SU-DHL-6 (cell line): ENCODE results near the gene TCEANC.

Experiments
- H2AFZ ChIP-seq: fragments of 200-600 bp; sonication (generic); 2 replicates; pipeline ENCODE4 v1.6.1; 2014; ENCODE audit warnings: low read depth, mild to moderate bottlenecking, moderate library complexity, mixed read lengths, antibody characterized with exemption, low read length; ENCODE audit not compliant: severe bottlenecking
- H3F3A ChIP-seq: fragments of 200-600 bp; shearing (Covaris generic); 2 replicates; pipeline ENCODE4 v1.6.0; 2016; ENCODE audit warnings: antibody characterized with exemption, mild to moderate bottlenecking; ENCODE audit not compliant: insufficient read depth
- H3K27ac ChIP-seq: fragments of 200-600 bp; sonication (generic); 2 replicates; pipeline ENCODE4 v1.5.1; 2016; ENCODE audit warnings: low read depth, mild to moderate bottlenecking, low read length, moderate library complexity, mixed read lengths
- H3K27me3 ChIP-seq: fragments of 200-600 bp; sonication (generic), shearing (Covaris generic); 2 replicates; pipeline ENCODE4 v1.6.0; 2014; ENCODE audit warnings: mild to moderate bottlenecking, low read length
- H3K36me3 ChIP-seq: fragments of 200-600 bp; sonication (generic); 2 replicates; pipeline ENCODE4 v1.6.1; 2014; ENCODE audit warnings: mild to moderate bottlenecking, low read length, mixed read lengths
- H3K4me2 ChIP-seq: fragments of 300-600, 200-600 bp; shearing (Covaris generic), sonication (generic); 2 replicates; pipeline ENCODE4 v1.6.0; 2014; ENCODE audit warnings: low read length, low read depth, mild to moderate bottlenecking; ENCODE audit not compliant: poor library complexity, severe bottlenecking
- H3K4me3 ChIP-seq: fragments of 200-600 bp; sonication (generic); 2 replicates; pipeline ENCODE4 v1.5.1; 2014; ENCODE audit warnings: antibody characterized with exemption, low read length, mild to moderate bottlenecking, mixed read lengths; ENCODE audit not compliant: insufficient read depth, poor library complexity, severe bottlenecking
- H3K79me2 ChIP-seq: fragments of 200-600 bp; sonication (generic); 2 replicates; pipeline ENCODE4 v1.6.1; 2014; ENCODE audit warnings: mild to moderate bottlenecking, low read length, moderate library complexity; ENCODE audit not compliant: insufficient read depth
- H3K9ac ChIP-seq: fragments of 200-600 bp; sonication (generic); 2 replicates; pipeline ENCODE4 v1.7.0; 2014; ENCODE audit warnings: mild to moderate bottlenecking, low read length
- H3K9me2 ChIP-seq: fragments of 200-600 bp; sonication (generic); replicated peaks from 2 replicates; pipeline ENCODE4 v1.6.1; 2014; ENCODE audit warnings: low read length; ENCODE audit not compliant: insufficient read depth
- H3K9me3 ChIP-seq: fragments of 200-600 bp; sonication (generic); 2 replicates; pipeline ENCODE4 v1.6.1; 2014; ENCODE audit warnings: low read length, mixed read lengths; ENCODE audit not compliant: insufficient read depth
- H4K20me1 ChIP-seq: fragments of 200-600 bp; sonication (generic); 2 replicates; pipeline ENCODE4 v1.6.1; 2014; ENCODE audit warnings: low read depth, mild to moderate bottlenecking, antibody characterized with exemption, low read length, moderate library complexity, mixed read lengths
- CTCF ChIP-seq: fragments of 200-600 bp; sonication (generic); IDR thresholded peaks from one replicate; pipeline ENCODE4 v1.5.1; 2017; ENCODE audit warnings: antibody characterized with exemption, mild to moderate bottlenecking, low read length, moderate library complexity; ENCODE audit not compliant: insufficient read depth, poor library complexity, severe bottlenecking
- EZH2phosphoT487 ChIP-seq: fragments of 200-600 bp; sonication (generic), shearing (Covaris generic); conservative IDR thresholded peaks from 2 replicates; pipeline ENCODE4 v1.6.1; 2018; ENCODE audit warnings: mild to moderate bottlenecking, antibody characterized with exemption, low read length, moderate library complexity, mixed read lengths

TCEANC gene

GRCh38 chrX:13607996-13608365, 45.0 kb upstream of the TCEANC start:
- Histone ChIP-seq H3K9ac (no peak overlapping the region), H3K4me3 (no peak overlapping the region)
- TF ChIP-seq EZH2phosphoT487, result no peak
- TF ChIP-seq CTCF, result no peak

GRCh38 chrX:13614154-13614553, 38.8 kb upstream of the TCEANC start:
- Histone ChIP-seq H3K27me3 (no peaks in the 10 kb centered on the region), H3K4me2 (no peak overlapping the region), H4K20me1 (no peaks in the 10 kb centered on the region), H3K27ac (no peak overlapping the region), H3K9ac (no peak overlapping the region), H3K4me3 (no peak overlapping the region), H3K36me3 (no peaks in the 10 kb centered on the region), H2AFZ (no peak overlapping the region), H3K79me2 (no peaks in the 10 kb centered on the region), H3K9me2 (no peaks in the 10 kb centered on the region), H3F3A (no peaks in the 10 kb centered on the region), H3K9me3 (no peaks in the 10 kb centered on the region)
- TF ChIP-seq CTCF (no peak), EZH2phosphoT487 (no peak)

More at GRCh38 chrX:13607996-13608365, 45.0 kb upstream of the TCEANC start:
- Histone ChIP-seq H3K36me3 (no peaks in the 10 kb centered on the region), H3F3A (no peaks in the 10 kb centered on the region), H3K4me2 (no peak overlapping the region), H3K9me2 (no peaks in the 10 kb centered on the region), H3K27me3 (no peaks in the 10 kb centered on the region), H2AFZ (no peak overlapping the region), H3K27ac (no peak overlapping the region), H4K20me1 (no peaks in the 10 kb centered on the region), H3K79me2 (no peaks in the 10 kb centered on the region), H3K9me3 (no peaks in the 10 kb centered on the region)

- no peaks in the 10 kb centered on the region for H3K27me3 ChIP-seq
- no peaks in the 10 kb centered on the region for H3K9me2 ChIP-seq
- H3F3A ChIP-seq, result no peaks in the 10 kb centered on the region
- H3K4me2 ChIP-seq, result no peak overlapping the region
- H3K27ac ChIP-seq, result no peak overlapping the region
- H2AFZ ChIP-seq, result no peak overlapping the region
- no peak overlapping the region for H3K9ac ChIP-seq
- no peak overlapping the region for H3K4me3 ChIP-seq
- TF ChIP-seq EZH2phosphoT487 (no peak), CTCF (no peak)
- H3K79me2 ChIP-seq, result no peaks in the 10 kb centered on the region
- H4K20me1 ChIP-seq, result no peaks in the 10 kb centered on the region
- no peaks in the 10 kb centered on the region for H3K36me3 ChIP-seq
- no peaks in the 10 kb centered on the region for H3K9me3 ChIP-seq
Observed at GRCh38 chrX:13620207-13620606, 32.7 kb upstream of the TCEANC start.
